Esophagus squamous epithelium (tissue), 5 donors: ENCODE measurements around the gene PCOLCE2. TPM values are rescaled to one million over a fixed set of nuclear protein-coding genes. Genes with fewer than 3 reads are reported as not detected.

ENCODE experiments used
- DNase-seq: peaks from one replicate; lab custom pipeline; 2025; lab: John Stamatoyannopoulos, UW
- H3K27ac ChIP-seq, 4 donors: fragments of 200-600 bp; sonication (generic); one replicate each; pipeline ENCODE4 v1.5.1; 2016 to 2019; ENCODE audit warnings: mild to moderate bottlenecking in 1 of 4
- H3K27me3 ChIP-seq, 4 donors: fragments of 200-600 bp; sonication (generic); 1 replicate in 3 of 4; 2 replicates in 1 of 4; pipeline versions ENCODE4 v1.5.1 to v1.6.0; 2017 to 2021; ENCODE audit warnings: antibody characterized with exemption in 1 of 4
- H3K36me3 ChIP-seq, 3 donors: fragments of 200-600 bp; sonication (generic); one replicate each; pipeline ENCODE4 v1.5.1; 2016 to 2019
- H3K4me1 ChIP-seq, 3 donors: fragments of 200-600 bp; sonication (generic); one replicate each; pipeline ENCODE4 v1.5.1; 2017 to 2019
- H3K4me3 ChIP-seq, 4 donors: fragments of 200-600 bp; sonication (generic); 1 replicate in 3 of 4; 2 replicates in 1 of 4; pipeline ENCODE4 v1.5.1; 2016 to 2019; ENCODE audit warnings: mild to moderate bottlenecking in 2 of 4, moderate library complexity in 1 of 4
- H3K9me3 ChIP-seq, 3 donors: fragments of 200-600 bp; sonication (generic); one replicate each; pipeline ENCODE4 v1.5.1; 2016 to 2019
- POLR2A ChIP-seq, 4 donors: fragments of 450-650 bp; IDR thresholded peaks; one replicate each; pipeline ENCODE4 v1.6.1; 2017; ENCODE audit warnings: antibody characterized with exemption in 4 of 4, mild to moderate bottlenecking in 4 of 4, moderate library complexity in 3 of 4
- WGBS, 2 donors: methylation state at CpG; one replicate each; pipeline ENCODE4 v1.1.5; 2018; 5-methylcytosine and 5-hydroxymethylcytosine counted together
- intact Hi-C: fragments of 100-400 bp; cut with DNase I; formaldehyde crosslinking; loops from one replicate; pipeline ENCODE4 v1.15.0; 2022
- total RNA-seq, 4 donors: library from RNA; depleted of rRNA; stranded (reverse); fragments of >200 nt; gene quantifications; one replicate each; pipeline ENCODE4 v1.1.0, GENCODE V29; 2016
- TF ChIP-seq, protein P1 (sequence below), 6 experiments: fragments of 450-650 bp in 4 of 6; fragments of 200-600 bp in 2 of 6; sonication (generic) in 2 of 6; IDR thresholded peaks; one replicate each; pipeline ENCODE4 v1.5.1; 2016 to 2019; ENCODE audit warnings: antibody characterized with exemption in 6 of 6, mild to moderate bottlenecking in 4 of 6, moderate library complexity in 4 of 6
- donor health status: DM: yes; HTN: yes; CAD: no.

The PCOLCE2 gene
- total RNA-seq, 4 donors from 2014 or later: 0.38 to 19.1 (median 6.4) TPM

DNA sequence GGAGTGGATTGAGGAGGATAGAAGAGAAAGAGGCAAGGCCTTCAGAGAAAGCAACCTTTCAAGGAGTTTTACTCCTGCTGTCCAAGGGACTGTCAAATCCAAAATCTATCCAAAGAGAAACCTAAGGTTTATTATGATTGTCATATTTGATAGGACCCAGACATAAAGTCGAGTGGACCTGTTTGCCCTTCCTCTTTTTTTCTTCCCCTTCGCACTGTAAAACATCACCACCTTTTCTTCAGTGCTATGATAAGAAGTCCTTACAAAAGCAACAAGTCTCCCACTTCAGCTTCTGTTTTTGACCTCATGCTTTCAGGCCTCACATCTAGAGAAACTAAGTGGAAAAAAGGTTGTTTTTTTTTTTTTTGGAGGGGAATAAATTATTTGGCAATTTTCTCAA lies 92.1 kb downstream of the PCOLCE2 start:
- 71 to 72% methylated on average over 2 of the region's 2 CpGs for WGBS, 2 donors
- Histone ChIP-seq H3K9me3 (no peaks in the 10 kb centered on the region), H3K36me3 (no peaks in the 10 kb centered on the region), H3K27ac (no peak overlapping the region), H3K4me3 (no peak overlapping the region), H3K4me1 (no peaks in the 10 kb centered on the region), H3K27me3 (no peaks in the 10 kb centered on the region)
- intact Hi-C loops: no loop called here
- TF ChIP-seq POLR2A (IDR thresholded peaks at IDR 0.05): no peak
- TF ChIP-seq, protein P1, sequence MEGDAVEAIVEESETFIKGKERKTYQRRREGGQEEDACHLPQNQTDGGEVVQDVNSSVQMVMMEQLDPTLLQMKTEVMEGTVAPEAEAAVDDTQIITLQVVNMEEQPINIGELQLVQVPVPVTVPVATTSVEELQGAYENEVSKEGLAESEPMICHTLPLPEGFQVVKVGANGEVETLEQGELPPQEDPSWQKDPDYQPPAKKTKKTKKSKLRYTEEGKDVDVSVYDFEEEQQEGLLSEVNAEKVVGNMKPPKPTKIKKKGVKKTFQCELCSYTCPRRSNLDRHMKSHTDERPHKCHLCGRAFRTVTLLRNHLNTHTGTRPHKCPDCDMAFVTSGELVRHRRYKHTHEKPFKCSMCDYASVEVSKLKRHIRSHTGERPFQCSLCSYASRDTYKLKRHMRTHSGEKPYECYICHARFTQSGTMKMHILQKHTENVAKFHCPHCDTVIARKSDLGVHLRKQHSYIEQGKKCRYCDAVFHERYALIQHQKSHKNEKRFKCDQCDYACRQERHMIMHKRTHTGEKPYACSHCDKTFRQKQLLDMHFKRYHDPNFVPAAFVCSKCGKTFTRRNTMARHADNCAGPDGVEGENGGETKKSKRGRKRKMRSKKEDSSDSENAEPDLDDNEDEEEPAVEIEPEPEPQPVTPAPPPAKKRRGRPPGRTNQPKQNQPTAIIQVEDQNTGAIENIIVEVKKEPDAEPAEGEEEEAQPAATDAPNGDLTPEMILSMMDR (IDR thresholded peaks at IDR 0.05): no peak
- DNase-seq: no peak

DNA sequence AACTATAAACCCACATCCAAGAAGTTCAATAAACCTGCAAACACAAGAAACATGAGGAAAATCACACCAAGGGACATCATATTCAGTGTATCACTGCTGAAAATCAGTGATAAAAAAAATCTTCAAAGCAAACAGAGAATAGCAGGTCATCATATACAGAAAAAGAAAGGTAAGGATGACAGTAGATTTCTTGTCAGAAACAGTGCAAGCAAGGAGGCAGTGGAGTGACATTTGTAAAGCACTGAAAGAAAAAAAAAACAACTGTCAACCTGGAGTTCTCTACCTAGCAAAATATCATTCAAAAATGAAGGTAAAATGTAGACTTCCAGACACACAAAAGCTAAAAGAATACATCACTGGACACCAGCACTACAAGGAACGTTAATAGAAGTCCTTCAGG lies 93.6 kb downstream of the PCOLCE2 start:
- no peak for TF ChIP-seq POLR2A (IDR thresholded peaks at IDR 0.05)
- TF ChIP-seq, protein P1 (IDR thresholded peaks at IDR 0.05): no peak
- intact Hi-C loops: no loop called here

DNA sequence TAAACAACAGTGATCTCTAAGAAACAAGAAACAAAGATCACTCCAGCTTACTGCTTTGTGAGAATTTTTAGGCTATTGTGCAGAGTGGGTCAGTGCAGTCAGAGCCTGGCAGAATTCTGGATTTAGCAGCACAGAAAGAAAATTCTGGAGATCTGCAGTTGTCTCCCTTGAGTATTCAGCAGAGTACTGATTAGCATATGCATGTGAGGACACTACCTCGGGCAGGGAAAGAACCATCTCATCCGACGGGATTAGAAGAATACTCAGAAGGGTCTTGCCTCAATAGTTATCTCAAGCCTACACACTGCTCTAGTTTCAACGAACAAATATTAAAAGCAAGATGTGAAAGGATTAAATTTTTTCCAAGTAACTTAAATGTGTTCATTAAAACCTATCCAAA lies 94.4 kb downstream of the PCOLCE2 start:
- Histone ChIP-seq H3K4me3 (no peak overlapping the region), H3K27me3 (no peaks in the 10 kb centered on the region), H3K4me1 (no peaks in the 10 kb centered on the region), H3K27ac (no peak overlapping the region), H3K9me3 (no peaks in the 10 kb centered on the region), H3K36me3 (no peaks in the 10 kb centered on the region)
- intact Hi-C loops: no loop called here
- DNase-seq: no peak
- no peak for TF ChIP-seq POLR2A (IDR thresholded peaks at IDR 0.05)
- TF ChIP-seq, protein P1 (IDR thresholded peaks at IDR 0.05): no peak
- WGBS, 2 donors: 73 to 81% methylated on average over 4 of the region's 4 CpGs

More for the DNA sequence above, 93.6 kb downstream of the PCOLCE2 start:
- H3K27ac ChIP-seq: no peak overlapping the region
- H3K27me3 ChIP-seq: no peaks in the 10 kb centered on the region
- no peaks in the 10 kb centered on the region for H3K36me3 ChIP-seq
- DNase-seq: no peak
- H3K9me3 ChIP-seq: no peaks in the 10 kb centered on the region
- WGBS, 2 donors: 78 to 95% methylated on average over 1 of the region's 1 CpG
- H3K4me1 ChIP-seq: no peaks in the 10 kb centered on the region
- no peak overlapping the region for H3K4me3 ChIP-seq

DNA sequence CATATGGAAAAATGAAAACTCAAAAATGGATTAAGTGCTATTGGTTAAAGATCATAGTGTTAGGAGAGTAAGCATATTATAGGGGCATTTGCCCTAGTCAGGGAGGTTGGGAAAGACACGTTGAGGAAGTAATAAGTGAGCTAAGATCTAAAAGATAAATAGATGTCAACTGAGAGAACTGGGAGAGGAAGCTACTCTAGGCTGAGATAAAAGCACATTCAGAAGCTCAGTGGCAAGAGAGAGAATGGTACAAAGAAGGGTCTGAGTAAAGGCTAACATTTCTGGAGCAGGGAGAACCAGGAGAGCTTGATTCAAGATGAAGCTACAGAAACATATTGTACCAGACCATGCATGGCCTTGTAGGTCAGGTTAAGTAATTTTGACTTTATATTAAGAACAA lies 101.2 kb downstream of the PCOLCE2 start:
- H3K27me3 ChIP-seq: no peaks in the 10 kb centered on the region
- no peaks in the 10 kb centered on the region for H3K9me3 ChIP-seq
- 39 to 45% methylated on average over 1 of the region's 1 CpG for WGBS, 2 donors
- intact Hi-C loops: no loop called here
- H3K36me3 ChIP-seq: no peaks in the 10 kb centered on the region
- no peak overlapping the region for H3K27ac ChIP-seq
- no peaks in the 10 kb centered on the region for H3K4me1 ChIP-seq
- no peak for DNase-seq
- no peak for TF ChIP-seq POLR2A (IDR thresholded peaks at IDR 0.05)
- TF ChIP-seq, protein P1 (IDR thresholded peaks at IDR 0.05): no peak
- no peak overlapping the region for H3K4me3 ChIP-seq

DNA sequence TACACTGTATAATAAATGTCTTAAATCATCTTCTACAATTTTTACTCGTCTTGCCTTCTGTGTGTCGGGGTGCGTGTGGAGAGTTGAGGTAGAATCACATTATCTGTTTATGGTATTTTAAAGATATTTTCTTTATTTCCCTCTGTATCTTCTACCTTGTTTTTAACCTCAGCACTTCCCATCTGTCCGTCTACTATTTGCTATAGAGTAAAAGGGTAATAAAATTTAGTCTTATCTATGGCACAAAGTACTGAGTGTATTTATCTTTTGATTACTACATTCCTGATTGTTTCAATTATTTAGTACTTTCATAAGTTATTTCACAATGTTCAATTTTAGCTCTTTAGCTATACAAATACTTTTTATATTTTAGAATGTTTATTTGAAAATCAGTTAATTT lies 102.9 kb downstream of the PCOLCE2 start:
- no peaks in the 10 kb centered on the region for H3K4me1 ChIP-seq
- TF ChIP-seq, protein P1 (IDR thresholded peaks at IDR 0.05): no peak
- TF ChIP-seq POLR2A (IDR thresholded peaks at IDR 0.05): no peak
- no peaks in the 10 kb centered on the region for H3K36me3 ChIP-seq
- no peaks in the 10 kb centered on the region for H3K27me3 ChIP-seq
- DNase-seq: no peak
- 93 to 94% methylated on average over 4 of the region's 4 CpGs for WGBS, 2 donors
- no peaks in the 10 kb centered on the region for H3K9me3 ChIP-seq
- H3K4me3 ChIP-seq: no peak overlapping the region
- H3K27ac ChIP-seq: no peak overlapping the region
- intact Hi-C loops: no loop called here
